Liver (tissue), 9 donors: Measurements from ENCODE around the gene PALM2AKAP2. TPM values are rescaled to one million over a fixed set of nuclear protein-coding genes. Genes with fewer than 3 reads are reported as not detected.

Source experiments
- DNase-seq: peaks from one replicate; pipeline ENCODE4 v3.0.0-alpha.2; 2017; ENCODE audit warnings: low spot score
- H3K27ac ChIP-seq, 2 donors: one replicate each; pipeline ENCODE4 v1.7.0; 2013; ENCODE audit warnings: inconsistent platforms in 2 of 2, low read length in 2 of 2, control low read depth in 1 of 2, low read depth in 1 of 2, mild to moderate bottlenecking in 1 of 2
- H3K27me3 ChIP-seq, 4 donors: one replicate each; pipeline versions ENCODE4 v1.6.1 to v1.7.0; 2013; ENCODE audit warnings: low read length in 3 of 4, inconsistent platforms in 1 of 4, mild to moderate bottlenecking in 1 of 4, moderate library complexity in 1 of 4; ENCODE audit not compliant: control insufficient read depth in 4 of 4, insufficient read depth in 4 of 4
- H3K36me3 ChIP-seq, 4 donors: one replicate each; pipeline versions ENCODE4 v1.6.1 to v1.7.0; 2013; ENCODE audit warnings: low read length in 3 of 4, mild to moderate bottlenecking in 3 of 4, low read depth in 1 of 4, moderate library complexity in 1 of 4; ENCODE audit not compliant: control insufficient read depth in 4 of 4, insufficient read depth in 3 of 4
- H3K4me1 ChIP-seq, 4 donors: one replicate each; pipeline versions ENCODE4 v1.6.1 to v1.7.0; 2013; ENCODE audit warnings: low read length in 3 of 4, mild to moderate bottlenecking in 3 of 4, moderate library complexity in 1 of 4; ENCODE audit not compliant: control insufficient read depth in 4 of 4, insufficient read depth in 4 of 4
- H3K4me3 ChIP-seq, 3 donors: one replicate each; pipeline versions ENCODE4 v1.6.1 to v1.7.0; 2013; ENCODE audit warnings: low read length in 3 of 3, control low read depth in 1 of 3, low read depth in 1 of 3, mild to moderate bottlenecking in 1 of 3
- H3K9ac ChIP-seq, 2 donors: one replicate each; pipeline ENCODE4 v1.7.0; 2013; ENCODE audit warnings: low read length in 2 of 2, mild to moderate bottlenecking in 2 of 2, moderate library complexity in 2 of 2, control low read depth in 1 of 2, low read depth in 1 of 2
- H3K9me3 ChIP-seq, 4 donors: one replicate each; pipeline versions ENCODE4 v1.6.1 to v1.7.0; 2013; ENCODE audit warnings: low read length in 3 of 4; ENCODE audit not compliant: control insufficient read depth in 4 of 4
- ATF3 ChIP-seq: IDR thresholded peaks from 2 replicates; pipeline ENCODE4 v1.6.1; 2016; ENCODE audit warnings: antibody characterized with exemption
- CTCF ChIP-seq: fragments of 150-350 bp; IDR thresholded peaks from 2 replicates; pipeline ENCODE4 v1.5.1; 2017; ENCODE audit warnings: improper control_type of control experiment, low read depth, low read length; ENCODE audit not compliant: missing input control
- EGR1 ChIP-seq, 2 donors: IDR thresholded peaks; 2 replicates each; pipeline ENCODE4 v1.6.1; 2016 to 2018; ENCODE audit warnings: antibody characterized with exemption in 2 of 2, low read depth in 2 of 2
- FOXA1 ChIP-seq: IDR thresholded peaks from 2 replicates; pipeline ENCODE4 v1.6.1; 2016; ENCODE audit warnings: antibody characterized with exemption
- FOXA2 ChIP-seq: IDR thresholded peaks from 2 replicates; pipeline ENCODE4 v1.6.1; 2016; ENCODE audit warnings: antibody characterized with exemption
- GABPA ChIP-seq, 2 donors: IDR thresholded peaks in 1 of 2; conservative IDR thresholded peaks in 1 of 2; 2 replicates each; pipeline ENCODE4 v1.6.1; 2016; ENCODE audit warnings: antibody characterized with exemption in 2 of 2, mild to moderate bottlenecking in 1 of 2, moderate library complexity in 1 of 2
- HNF4A ChIP-seq, 2 donors: conservative IDR thresholded peaks; 2 replicates each; pipeline ENCODE4 v1.6.1; 2016; ENCODE audit warnings: antibody characterized with exemption in 2 of 2, mild to moderate bottlenecking in 2 of 2
- HNF4G ChIP-seq: IDR thresholded peaks from 2 replicates; pipeline ENCODE4 v1.6.1; 2016; ENCODE audit warnings: antibody characterized with exemption
- JUND ChIP-seq, 2 donors: IDR thresholded peaks; 2 replicates each; pipeline ENCODE4 v1.6.1; 2016; ENCODE audit warnings: antibody characterized with exemption in 2 of 2
- MAX ChIP-seq: IDR thresholded peaks from 2 replicates; pipeline ENCODE4 v1.6.1; 2016; ENCODE audit warnings: antibody characterized with exemption
- NR2F2 ChIP-seq: IDR thresholded peaks from 2 replicates; pipeline ENCODE4 v1.6.1; 2016; ENCODE audit warnings: antibody characterized with exemption
- RAD21 ChIP-seq, 2 donors: IDR thresholded peaks; 2 replicates each; pipeline ENCODE4 v1.6.1; 2016; ENCODE audit warnings: antibody characterized with exemption in 2 of 2, mild to moderate bottlenecking in 2 of 2
- REST ChIP-seq: IDR thresholded peaks from 2 replicates; pipeline ENCODE4 v1.6.1; 2016; ENCODE audit warnings: antibody characterized with exemption, mild to moderate bottlenecking
- RXRA ChIP-seq, 2 donors: IDR thresholded peaks; 2 replicates each; pipeline ENCODE4 v1.6.1; 2017 to 2018; ENCODE audit warnings: antibody characterized with exemption in 2 of 2, mild to moderate bottlenecking in 1 of 2
- SP1 ChIP-seq: IDR thresholded peaks from 2 replicates; pipeline ENCODE4 v1.6.1; 2018; ENCODE audit warnings: antibody characterized with exemption, mild to moderate bottlenecking
- TAF1 ChIP-seq: conservative IDR thresholded peaks from 2 replicates; pipeline ENCODE4 v1.6.1; 2016; ENCODE audit warnings: antibody characterized with exemption, mild to moderate bottlenecking
- YY1 ChIP-seq: IDR thresholded peaks from 2 replicates; pipeline ENCODE4 v1.6.1; 2016; ENCODE audit warnings: antibody characterized with exemption, mild to moderate bottlenecking
- ZBTB33 ChIP-seq: IDR thresholded peaks from 2 replicates; pipeline ENCODE4 v1.6.1; 2016; ENCODE audit warnings: antibody characterized with exemption
- WGBS: extraction: QIAGEN DNeasy Blood & Tissue Kit; methylation state at CpG from one replicate; pipeline ENCODE4 v1.1.7; 2013; 5-methylcytosine and 5-hydroxymethylcytosine counted together
- polyA plus RNA-seq, 2 donors: library from polyadenylated mRNA; stranded (reverse) in 1 of 2; unstranded in 1 of 2; fragments of 200-250 nt in 1 of 2; fragments of >200 nt in 1 of 2; fragmentation: Nextera tagmentation in 1 of 2; extraction: Ambion mirVana in 1 of 2; gene quantifications; one replicate each; pipeline versions ENCODE4 v1.2.1 to v1.2.3, GENCODE V29; 2013 to 2015
- total RNA-seq, 2 donors: library from RNA; depleted of rRNA; stranded (reverse); fragments of >200 nt; gene quantifications; one replicate each; pipeline ENCODE4 v1.2.3, GENCODE V29; 2014
- donor health status: healthy.
- donor health status: healthy.
- donor health status: healthy.
- donor health status: healthy.
- donor health status: healthy.

The PALM2AKAP2 gene
- total and polyA plus RNA-seq, 4 donors: 4.6 to 47.9 (median 6.2) TPM

GRCh38 chr9:109734814-109735213 lies 45.2 kb upstream of the PALM2AKAP2 start:
- DNase-seq: no peak
- Histone ChIP-seq H3K27ac (no peak overlapping the region), H3K36me3 (no peaks in the 10 kb centered on the region), H3K27me3 (no peaks in the 10 kb centered on the region), H3K4me1 (peaks cover 0 to 22% (median 3%) of the 10 kb centered on the region in 4 donors), H3K9ac (no peak overlapping the region), H3K9me3 (no peaks in the 10 kb centered on the region), H3K4me3 (no peak overlapping the region)
- WGBS: 67% methylated on average over 2 of the region's 2 CpGs
- no peak for TF ChIP-seq ZBTB33
- TF ChIP-seq EGR1 (IDR thresholded peaks at IDR 0.05; ENCODE audit: low read depth in 2 of 2): no peak
- TF ChIP-seq HNF4G: no peak
- TF ChIP-seq TAF1: no peak
- TF ChIP-seq JUND (IDR thresholded peaks at IDR 0.05): no peak
- no peak for TF ChIP-seq REST
- TF ChIP-seq GABPA (IDR thresholded peaks at IDR 0.05 in 1 of 2, conservative IDR thresholded peaks at IDR 0.05 in 1 of 2): no peak
- no peak for TF ChIP-seq RAD21 (IDR thresholded peaks at IDR 0.05)
- no peak for TF ChIP-seq ATF3
- TF ChIP-seq FOXA1: no peak
- no peak for TF ChIP-seq SP1
- no peak for TF ChIP-seq FOXA2
- no peak for TF ChIP-seq YY1
- TF ChIP-seq NR2F2: no peak
- TF ChIP-seq MAX: no peak
- no peak for TF ChIP-seq CTCF
- no peak for TF ChIP-seq RXRA (IDR thresholded peaks at IDR 0.05)

GRCh38 chr9:109735801-109736200 lies 44.2 kb upstream of the PALM2AKAP2 start:
- H3K4me3 ChIP-seq: no peak overlapping the region
- no peak overlapping the region for H3K27ac ChIP-seq
- no peaks in the 10 kb centered on the region for H3K36me3 ChIP-seq
- H3K9me3 ChIP-seq: no peaks in the 10 kb centered on the region
- no peaks in the 10 kb centered on the region for H3K27me3 ChIP-seq
- no peak for DNase-seq
- H3K9ac ChIP-seq: no peak overlapping the region
- H3K4me1 ChIP-seq: peaks cover 0 to 12% (median under 1%) of the 10 kb centered on the region in 4 donors
- 85% methylated on average over 6 of the region's 6 CpGs for WGBS
- TF ChIP-seq ATF3: no peak
- no peak for TF ChIP-seq HNF4A (conservative IDR thresholded peaks at IDR 0.05)
- TF ChIP-seq YY1: no peak
- no peak for TF ChIP-seq ZBTB33
- no peak for TF ChIP-seq EGR1 (IDR thresholded peaks at IDR 0.05; ENCODE audit: low read depth in 2 of 2)
- no peak for TF ChIP-seq MAX
- TF ChIP-seq SP1: no peak
- no peak for TF ChIP-seq JUND (IDR thresholded peaks at IDR 0.05)
- no peak for TF ChIP-seq HNF4G
- no peak for TF ChIP-seq TAF1
- no peak for TF ChIP-seq RXRA (IDR thresholded peaks at IDR 0.05)
